ENCODE data around the gene SERTAD3. TPM values are rescaled to one million over a fixed set of nuclear protein-coding genes. Genes with fewer than 3 reads are reported as not detected.

The SERTAD3 gene
- total and polyA plus RNA-seq, 2 experiments from 2014 or later: 44.4 to 73.8 TPM

DNA sequence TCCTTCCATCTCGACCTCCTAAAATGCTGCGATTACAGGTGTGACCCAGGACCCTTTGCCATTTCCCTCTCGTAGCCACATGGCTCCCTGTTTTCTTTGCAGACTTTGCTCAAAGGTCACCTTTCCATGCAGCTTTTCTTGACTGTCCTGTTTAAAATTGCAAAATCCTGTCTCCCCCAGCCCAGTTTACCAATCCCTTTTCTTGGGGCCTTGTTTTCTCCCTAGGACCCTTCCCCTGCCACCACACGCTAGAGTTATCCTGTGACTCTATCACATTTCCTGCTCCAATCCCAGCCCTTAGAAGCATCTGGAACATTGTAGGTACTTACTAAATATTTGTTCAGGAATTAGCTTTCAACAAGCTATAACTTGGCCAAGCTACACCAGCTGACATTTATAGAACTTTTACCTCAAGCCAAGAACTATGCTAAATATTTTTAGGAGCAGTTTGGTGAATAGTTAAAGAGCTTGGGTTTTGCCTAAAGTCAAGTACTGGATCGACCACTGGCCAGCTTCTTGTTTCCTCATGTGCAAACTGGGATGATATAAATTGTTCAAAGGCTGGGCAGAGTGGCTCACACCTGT, 9.1 kb upstream of the SERTAD3 start:
- no peak for DNase-seq (ENCODE audit: low read depth in 1 of 2, low spot score in 1 of 2)
- no peaks in the 10 kb centered on the region for H3K9me3 ChIP-seq (ENCODE audit: low read depth)
- H3K4me3 ChIP-seq: no peak overlapping the region
- H3K36me3 ChIP-seq: no peaks in the 10 kb centered on the region
- H3K27me3 ChIP-seq: no peaks in the 10 kb centered on the region
- TF ChIP-seq, protein P1, sequence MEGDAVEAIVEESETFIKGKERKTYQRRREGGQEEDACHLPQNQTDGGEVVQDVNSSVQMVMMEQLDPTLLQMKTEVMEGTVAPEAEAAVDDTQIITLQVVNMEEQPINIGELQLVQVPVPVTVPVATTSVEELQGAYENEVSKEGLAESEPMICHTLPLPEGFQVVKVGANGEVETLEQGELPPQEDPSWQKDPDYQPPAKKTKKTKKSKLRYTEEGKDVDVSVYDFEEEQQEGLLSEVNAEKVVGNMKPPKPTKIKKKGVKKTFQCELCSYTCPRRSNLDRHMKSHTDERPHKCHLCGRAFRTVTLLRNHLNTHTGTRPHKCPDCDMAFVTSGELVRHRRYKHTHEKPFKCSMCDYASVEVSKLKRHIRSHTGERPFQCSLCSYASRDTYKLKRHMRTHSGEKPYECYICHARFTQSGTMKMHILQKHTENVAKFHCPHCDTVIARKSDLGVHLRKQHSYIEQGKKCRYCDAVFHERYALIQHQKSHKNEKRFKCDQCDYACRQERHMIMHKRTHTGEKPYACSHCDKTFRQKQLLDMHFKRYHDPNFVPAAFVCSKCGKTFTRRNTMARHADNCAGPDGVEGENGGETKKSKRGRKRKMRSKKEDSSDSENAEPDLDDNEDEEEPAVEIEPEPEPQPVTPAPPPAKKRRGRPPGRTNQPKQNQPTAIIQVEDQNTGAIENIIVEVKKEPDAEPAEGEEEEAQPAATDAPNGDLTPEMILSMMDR (IDR thresholded peaks at IDR 0.05; ENCODE audit: low read depth, low read length): no peak
- H3K27ac ChIP-seq: no peak overlapping the region
- H3K4me1 ChIP-seq (ENCODE audit: low read depth): no peaks in the 10 kb centered on the region

DNA sequence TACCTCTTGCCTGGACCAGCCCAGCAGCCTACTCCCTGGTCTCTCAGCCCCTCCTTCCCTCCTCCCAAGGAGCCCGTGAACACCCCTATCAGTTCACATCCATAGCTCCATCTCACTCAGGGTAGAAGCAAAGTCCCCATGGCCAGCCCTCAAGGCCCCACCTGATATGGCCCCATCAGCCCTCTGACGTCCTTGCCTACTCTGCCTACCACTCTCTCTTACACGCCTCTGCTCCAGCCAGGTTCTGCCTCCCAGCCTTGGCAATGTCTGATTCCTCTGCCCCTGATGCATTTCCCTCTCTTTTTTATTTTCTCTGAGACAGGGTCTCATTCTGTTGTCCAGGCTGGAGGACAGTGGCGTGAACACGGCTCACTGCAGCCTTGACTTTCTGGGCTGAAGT, 7.9 kb upstream of the SERTAD3 start:
- Histone ChIP-seq H3K9me3 (ENCODE audit: low read depth) (no peaks in the 10 kb centered on the region), H3K27ac (no peak overlapping the region), H3K27me3 (no peaks in the 10 kb centered on the region), H3K36me3 (no peaks in the 10 kb centered on the region), H3K4me3 (no peak overlapping the region), H3K4me1 (ENCODE audit: low read depth) (no peaks in the 10 kb centered on the region)
- no peak for DNase-seq (ENCODE audit: low read depth in 1 of 2, low spot score in 1 of 2)
- TF ChIP-seq, protein P1 (IDR thresholded peaks at IDR 0.05; ENCODE audit: low read depth, low read length): no peak

DNA sequence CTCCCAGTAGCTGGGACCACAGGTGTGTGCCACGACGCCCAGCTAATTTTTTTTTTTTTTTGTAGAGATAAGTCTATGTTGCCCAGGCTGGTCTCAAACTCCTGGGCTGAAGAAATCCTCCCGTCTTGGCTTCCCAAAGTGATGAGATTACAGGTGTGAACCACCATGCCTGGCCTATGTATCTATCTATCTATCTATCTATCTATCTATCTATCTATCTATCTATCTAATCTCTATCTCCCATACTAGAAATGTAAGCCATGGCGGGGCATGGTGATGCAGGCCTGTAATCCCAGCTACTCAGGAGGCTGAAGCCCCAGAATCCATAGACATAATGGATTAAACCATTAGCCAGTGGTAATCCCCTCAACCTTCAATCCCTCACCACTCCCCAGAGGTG, 6.5 kb upstream of the SERTAD3 start:
- Histone ChIP-seq H3K36me3 (no peaks in the 10 kb centered on the region), H3K27ac (no peak overlapping the region), H3K9me3 (ENCODE audit: low read depth) (no peaks in the 10 kb centered on the region), H3K27me3 (no peaks in the 10 kb centered on the region), H3K4me1 (ENCODE audit: low read depth) (no peaks in the 10 kb centered on the region), H3K4me3 (no peak overlapping the region)
- no peak for DNase-seq (ENCODE audit: low read depth in 1 of 2, low spot score in 1 of 2)
- TF ChIP-seq, protein P1 (IDR thresholded peaks at IDR 0.05; ENCODE audit: low read depth, low read length): no peak

DNA sequence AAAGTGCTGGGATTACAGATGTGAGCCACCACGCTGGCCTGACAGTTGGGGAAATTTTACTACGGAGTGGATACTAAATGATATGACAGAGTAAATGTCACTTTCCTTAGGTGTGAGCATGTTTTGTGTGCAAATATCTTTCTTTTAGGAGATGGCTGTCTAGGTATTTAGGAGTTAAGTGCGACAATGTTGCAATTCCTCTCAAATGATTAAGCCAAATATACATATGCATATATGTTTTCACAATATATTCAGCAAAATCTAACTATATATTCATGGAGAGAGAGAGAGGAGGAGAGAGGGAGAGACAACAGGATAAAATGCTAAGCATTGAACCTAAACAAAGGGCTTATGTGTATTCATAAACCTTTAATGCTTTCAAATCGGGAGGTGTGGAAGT, 5.4 kb upstream of the SERTAD3 start:
- no peaks in the 10 kb centered on the region for H3K27me3 ChIP-seq
- DNase-seq (ENCODE audit: low read depth in 1 of 2, low spot score in 1 of 2): no peak
- H3K4me3 ChIP-seq: no peak overlapping the region
- no peak overlapping the region for H3K27ac ChIP-seq
- no peaks in the 10 kb centered on the region for H3K36me3 ChIP-seq
- TF ChIP-seq, protein P1 (IDR thresholded peaks at IDR 0.05; ENCODE audit: low read depth, low read length): no peak
- H3K9me3 ChIP-seq (ENCODE audit: low read depth): no peaks in the 10 kb centered on the region
- no peaks in the 10 kb centered on the region for H3K4me1 ChIP-seq (ENCODE audit: low read depth)

DNA sequence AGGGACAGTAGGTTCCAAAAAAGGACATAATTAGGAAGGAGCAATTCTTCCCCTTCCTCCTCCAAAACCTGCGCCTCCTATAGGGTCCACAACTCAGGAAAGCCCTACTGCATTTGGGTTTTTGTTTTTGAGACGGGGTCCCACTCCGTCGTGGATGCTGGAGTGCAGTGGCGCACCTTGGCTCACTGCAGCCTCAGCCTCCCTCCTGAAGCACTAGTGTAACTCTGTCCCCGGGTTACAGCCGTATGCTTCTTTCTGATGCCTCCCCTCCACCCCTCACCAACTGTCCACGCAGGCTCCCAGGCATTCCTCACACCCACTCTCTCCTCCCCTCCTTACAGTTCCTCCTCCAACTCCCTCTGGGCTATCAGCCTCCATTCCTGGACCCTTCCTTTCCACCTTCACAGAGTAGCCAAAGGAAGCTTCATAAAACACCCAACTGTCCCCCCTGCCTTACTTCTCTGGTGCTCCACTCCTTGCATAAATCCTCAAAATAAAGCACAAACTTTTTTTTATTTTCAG, 2.2 kb upstream of the SERTAD3 start:
- H3K27me3 ChIP-seq: no peaks in the 10 kb centered on the region
- H3K27ac ChIP-seq: peak overlapping the region; percentile 52
- peaks cover 11% of the 10 kb centered on the region for H3K4me1 ChIP-seq (ENCODE audit: low read depth)
- DNase-seq (ENCODE audit: low read depth in 1 of 2, low spot score in 1 of 2): no peak
- no peak overlapping the region for H3K4me3 ChIP-seq
- TF ChIP-seq, protein P1 (IDR thresholded peaks at IDR 0.05; ENCODE audit: low read depth, low read length): no peak
- H3K9me3 ChIP-seq (ENCODE audit: low read depth): no peaks in the 10 kb centered on the region
- H3K36me3 ChIP-seq: peaks cover 10% of the 10 kb centered on the region

Data from cardiac muscle cell (in vitro differentiated cells and primary cell).